ENCODE data around the gene SEBOX.

SEBOX gene

GRCh38 chr17:28317966-28318758 is 46.8 kb downstream of the SEBOX start:
- no peak for DNase-seq

GRCh38 chr17:28317099-28317965 is 47.7 kb downstream of the SEBOX start:
- DNase-seq: no peak

- DNase-seq: no peak
Measured at GRCh38 chr17:28315846-28316705, 48.9 kb downstream of the SEBOX start.

- no peak for DNase-seq
Measured at GRCh38 chr17:28313841-28314240, 51.2 kb downstream of the SEBOX start.

Measured in T-helper 2 cell (primary cell).